Epithelial cell of proximal tubule (primary cell): ENCODE measurements around the gene NRSN2. TPM values are rescaled to one million over a fixed set of nuclear protein-coding genes. Genes with fewer than 3 reads are reported as not detected.

Source experiments
- DNase-seq: peaks from one replicate; pipeline ENCODE4 v3.0.0-alpha.2; 2011; ENCODE audit warnings: low read depth
- H3K4me3 ChIP-seq: 2 replicates; pipeline ENCODE4 v1.5.1; 2011; ENCODE audit warnings: low read depth, mild to moderate bottlenecking, low read length
- total RNA-seq: library from RNA; depleted of rRNA; stranded (reverse); fragments of >200 nt; gene quantifications from 2 replicates; pipeline ENCODE4 v1.2.3, GENCODE V29; 2015
- TF ChIP-seq, protein P1 (sequence below): conservative IDR thresholded peaks from 2 replicates; pipeline ENCODE4 v1.5.1; 2012; ENCODE audit warnings: low read depth, mild to moderate bottlenecking, low read length

Gene NRSN2
- total RNA-seq, 1 donor from 2014 or later: 52.4 TPM

DNA sequence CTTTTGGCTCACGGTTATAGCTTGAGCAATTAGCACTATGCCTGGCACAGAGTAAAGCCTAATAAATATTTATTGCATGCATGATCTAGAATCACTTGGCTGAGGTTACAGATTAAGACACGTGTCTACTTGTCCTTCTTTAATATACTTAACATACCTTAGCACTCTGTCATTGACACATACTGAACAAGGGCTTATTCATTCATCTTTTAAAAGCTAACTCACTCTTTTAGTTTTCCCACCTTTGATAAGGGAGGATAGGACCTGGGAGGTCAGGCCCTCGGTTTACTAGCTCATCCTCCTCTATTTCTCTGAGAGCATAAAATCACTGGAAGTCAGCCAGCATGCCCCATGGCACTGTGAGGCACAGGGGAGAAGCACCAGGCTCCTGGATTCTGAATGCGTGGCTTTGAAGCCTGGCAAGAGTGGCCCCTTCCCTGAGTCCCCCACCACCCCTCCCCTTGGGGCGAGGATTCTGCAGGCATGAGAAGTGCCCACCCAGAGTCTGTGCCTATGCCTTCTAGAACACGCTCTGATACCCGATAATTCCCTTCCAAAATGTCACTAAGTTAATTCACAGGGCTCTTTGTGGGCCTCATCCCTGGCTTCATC, 38.4 kb upstream of the NRSN2 start:
- no peak overlapping the region for H3K4me3 ChIP-seq
- DNase-seq: no peak
- TF ChIP-seq, protein P1, sequence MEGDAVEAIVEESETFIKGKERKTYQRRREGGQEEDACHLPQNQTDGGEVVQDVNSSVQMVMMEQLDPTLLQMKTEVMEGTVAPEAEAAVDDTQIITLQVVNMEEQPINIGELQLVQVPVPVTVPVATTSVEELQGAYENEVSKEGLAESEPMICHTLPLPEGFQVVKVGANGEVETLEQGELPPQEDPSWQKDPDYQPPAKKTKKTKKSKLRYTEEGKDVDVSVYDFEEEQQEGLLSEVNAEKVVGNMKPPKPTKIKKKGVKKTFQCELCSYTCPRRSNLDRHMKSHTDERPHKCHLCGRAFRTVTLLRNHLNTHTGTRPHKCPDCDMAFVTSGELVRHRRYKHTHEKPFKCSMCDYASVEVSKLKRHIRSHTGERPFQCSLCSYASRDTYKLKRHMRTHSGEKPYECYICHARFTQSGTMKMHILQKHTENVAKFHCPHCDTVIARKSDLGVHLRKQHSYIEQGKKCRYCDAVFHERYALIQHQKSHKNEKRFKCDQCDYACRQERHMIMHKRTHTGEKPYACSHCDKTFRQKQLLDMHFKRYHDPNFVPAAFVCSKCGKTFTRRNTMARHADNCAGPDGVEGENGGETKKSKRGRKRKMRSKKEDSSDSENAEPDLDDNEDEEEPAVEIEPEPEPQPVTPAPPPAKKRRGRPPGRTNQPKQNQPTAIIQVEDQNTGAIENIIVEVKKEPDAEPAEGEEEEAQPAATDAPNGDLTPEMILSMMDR: no peak

DNA sequence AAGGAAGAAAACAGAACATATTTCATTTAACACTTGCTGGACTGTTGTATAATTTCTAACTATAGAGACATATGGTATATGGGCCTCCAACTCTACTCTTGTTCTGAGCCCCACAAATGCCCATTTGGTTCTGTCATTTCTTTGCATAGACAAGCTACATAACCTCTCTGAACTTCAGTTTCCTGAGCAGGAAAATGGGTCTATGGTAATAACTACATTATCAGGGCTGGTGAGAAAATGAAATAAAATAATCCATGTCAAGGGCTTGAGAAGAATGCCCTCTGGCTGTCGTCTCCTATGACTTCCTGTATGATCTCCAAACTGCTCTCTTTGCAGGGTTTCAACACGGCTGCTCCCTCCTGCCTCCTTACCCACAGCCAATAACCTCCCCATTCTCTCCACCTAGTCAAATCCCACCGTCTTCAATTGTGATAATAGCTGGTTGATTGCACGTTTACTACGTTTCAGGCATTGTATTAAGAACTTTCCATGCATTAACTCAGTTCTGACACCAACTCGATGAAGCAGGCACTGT, 37.5 kb upstream of the NRSN2 start:
- H3K4me3 ChIP-seq: peak overlapping the region; percentile 46
- no peak for DNase-seq
- TF ChIP-seq, protein P1: no peak

DNA sequence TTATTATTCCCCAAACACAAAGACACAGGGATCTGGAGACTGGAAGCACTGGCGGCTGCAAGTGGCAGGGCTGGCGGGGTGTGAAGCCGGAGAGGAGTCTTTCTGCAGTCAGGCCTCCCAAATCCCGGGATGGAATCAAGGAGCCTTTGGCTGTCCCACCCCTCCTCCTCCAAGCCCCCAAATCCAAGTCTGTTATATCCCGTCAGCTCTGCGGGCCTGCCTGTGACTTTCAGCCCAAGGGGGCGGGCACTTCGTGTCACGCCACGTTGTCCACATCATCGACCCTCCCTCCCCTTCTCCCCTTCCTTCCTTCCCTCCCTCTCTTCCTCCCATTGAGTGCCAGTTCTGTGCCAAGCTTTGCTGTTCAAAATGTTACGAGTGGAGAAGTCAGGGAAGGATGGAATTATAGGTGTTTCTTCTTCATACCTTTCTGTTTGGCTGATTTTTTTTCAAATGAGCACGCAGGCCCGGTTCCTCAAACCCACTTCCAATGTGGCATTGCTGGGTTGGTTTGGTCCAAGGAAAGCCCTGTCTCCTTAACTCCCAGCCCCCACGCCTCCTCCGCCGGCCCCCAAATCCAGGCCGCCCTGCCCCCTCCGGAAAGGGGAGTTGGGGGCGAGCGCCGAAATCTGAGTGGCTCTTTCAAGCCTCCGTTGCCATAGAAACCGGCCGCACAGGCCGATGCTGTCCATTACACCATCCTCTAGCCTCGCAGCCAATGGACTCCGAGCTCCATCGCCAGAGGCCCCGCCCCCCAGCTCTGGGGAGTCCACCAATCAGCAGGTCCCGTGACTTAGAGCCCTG, 36.9 kb upstream of the NRSN2 start:
- DNase-seq: no peak
- H3K4me3 ChIP-seq: peak overlapping the region; percentile 46
- TF ChIP-seq, protein P1: no peak

DNA sequence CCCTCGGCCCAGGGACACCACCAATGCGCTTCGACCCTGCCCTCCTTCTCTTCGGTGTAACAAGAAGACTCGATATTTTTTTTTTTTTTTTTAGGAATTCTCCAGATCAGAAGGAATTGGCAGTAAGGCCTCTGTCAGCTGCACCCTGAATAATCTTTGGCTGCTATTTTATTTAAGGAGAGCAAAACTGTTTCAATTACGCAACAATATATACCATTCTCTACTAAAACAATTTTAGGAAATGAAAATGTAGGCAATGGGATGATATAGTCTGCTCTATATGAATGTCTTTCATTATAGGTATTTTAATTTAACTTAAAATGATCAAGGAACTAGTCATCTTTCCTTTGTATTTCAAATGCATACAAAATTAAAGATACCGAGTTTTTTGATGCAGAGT, 36.3 kb upstream of the NRSN2 start:
- H3K4me3 ChIP-seq: no peak overlapping the region
- TF ChIP-seq, protein P1: no peak
- DNase-seq: no peak

DNA sequence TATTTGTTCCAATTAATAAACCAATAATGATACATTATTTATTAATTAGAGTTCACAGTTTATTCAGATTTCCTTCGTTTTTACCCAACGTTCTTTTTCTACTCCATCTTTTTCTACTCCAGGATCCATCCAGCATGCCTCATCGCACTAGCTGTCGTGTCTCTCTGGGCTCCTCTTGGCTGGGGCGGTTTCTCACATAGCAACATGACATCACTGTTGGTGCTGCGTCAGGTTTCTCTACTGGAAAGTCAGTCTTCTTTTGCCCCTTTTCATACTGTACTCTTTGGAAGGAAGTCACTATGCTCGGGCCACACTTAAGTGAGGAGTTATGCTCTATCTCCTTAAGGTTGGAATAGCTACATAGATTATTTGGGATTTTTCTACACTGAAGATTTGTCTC, 35.3 kb upstream of the NRSN2 start:
- no peak overlapping the region for H3K4me3 ChIP-seq
- TF ChIP-seq, protein P1: no peak
- DNase-seq: no peak

DNA sequence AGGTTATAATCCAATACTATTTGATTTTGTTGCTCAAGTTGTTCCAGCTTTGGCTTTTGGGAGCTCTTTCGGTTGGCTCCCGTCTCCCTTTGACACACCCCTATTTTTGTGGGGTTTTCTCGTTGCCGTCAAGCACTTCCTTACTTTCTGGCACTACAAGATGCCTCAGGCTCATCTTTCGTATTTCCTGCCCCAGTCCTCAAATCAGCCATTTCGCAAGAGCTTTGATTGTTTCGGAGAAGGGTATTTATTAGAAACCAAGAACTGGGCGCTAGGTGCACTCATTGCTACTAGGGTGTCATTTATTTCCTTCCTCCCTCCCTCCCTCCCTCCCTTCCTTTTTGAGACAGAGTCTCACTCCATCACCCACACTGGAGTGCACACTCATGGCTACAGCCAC, 34.8 kb upstream of the NRSN2 start:
- TF ChIP-seq, protein P1: no peak
- H3K4me3 ChIP-seq: no peak overlapping the region
- DNase-seq: no peak

DNA sequence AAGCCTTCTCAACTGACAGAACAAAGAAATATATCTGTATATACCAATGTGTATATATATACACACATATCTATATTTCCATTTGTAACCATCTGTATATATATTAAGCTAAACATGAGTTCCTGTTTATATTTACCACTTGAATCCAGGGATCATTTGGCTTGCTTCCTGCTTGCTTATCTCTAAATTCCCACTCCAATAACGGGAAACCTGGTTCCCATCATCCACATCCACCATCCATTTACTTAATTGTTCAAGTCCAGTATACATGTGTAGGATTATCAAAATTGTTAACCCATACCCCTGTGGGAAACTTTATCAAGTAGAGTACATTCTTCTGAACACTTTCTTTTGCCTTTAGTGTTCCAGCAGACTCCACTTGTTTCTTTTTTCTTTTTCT, 34.0 kb upstream of the NRSN2 start:
- TF ChIP-seq, protein P1: no peak
- DNase-seq: no peak
- H3K4me3 ChIP-seq: no peak overlapping the region
